ENCODE results near the gene GRID1. TPM values are rescaled to one million over a fixed set of nuclear protein-coding genes. Genes with fewer than 3 reads are reported as not detected.
"Not testable (repeated sequence)": the region's sequence is repeated elsewhere in the genome, so short reads cannot be mapped to it uniquely, and the experiment has no call there.

The GRID1 gene
- total RNA-seq, 4 donors from 2014 or later = 0.88 to 7.3 (median 4.1) TPM

- DNase-seq = no peak
- H3K36me3 ChIP-seq = no peaks in the 10 kb centered on the region
These were observed 120.2 kb downstream of the GRID1 start for GRCh38 chr10:86246279-86246940.

GRCh38 chr10:86245015-86245394 lies 121.6 kb downstream of the GRID1 start:
- no peaks in the 10 kb centered on the region for H3K9me3 ChIP-seq
- no peak for DNase-seq
- intact Hi-C loops (cut with DNase I; ENCODE audit: low total_unique reads) = no loop called here
- TF ChIP-seq POLR2A (IDR thresholded peaks at IDR 0.05) (no peak), CTCF (IDR thresholded peaks at IDR 0.05) (no peak)
- no peaks in the 10 kb centered on the region for H3K36me3 ChIP-seq
- H3K27me3 ChIP-seq = no peaks in the 10 kb centered on the region
- H3K27ac ChIP-seq = no peak overlapping the region
- H3K4me3 ChIP-seq = no peak overlapping the region
- no peaks in the 10 kb centered on the region for H3K4me1 ChIP-seq

More at GRCh38 chr10:86246279-86246940, 120.2 kb downstream of the GRID1 start:
- H3K9me3 ChIP-seq = no peaks in the 10 kb centered on the region
- H3K27me3 ChIP-seq = no peaks in the 10 kb centered on the region
- H3K4me1 ChIP-seq = no peaks in the 10 kb centered on the region
- no peak overlapping the region for H3K4me3 ChIP-seq
- intact Hi-C loops (cut with DNase I; ENCODE audit: low total_unique reads) = no loop called here
- TF ChIP-seq POLR2A (IDR thresholded peaks at IDR 0.05) (no peak), CTCF (IDR thresholded peaks at IDR 0.05) (no peak)
- no peak overlapping the region for H3K27ac ChIP-seq

- no peak for DNase-seq
- Histone ChIP-seq H3K36me3 (no peaks in the 10 kb centered on the region), H3K9me3 (no peaks in the 10 kb centered on the region), H3K27me3 (no peaks in the 10 kb centered on the region), H3K4me1 (no peaks in the 10 kb centered on the region), H3K4me3 (no peak overlapping the region), H3K27ac (no peak overlapping the region)
- intact Hi-C loops (cut with DNase I; ENCODE audit: low total_unique reads) = no loop called here
- TF ChIP-seq CTCF (IDR thresholded peaks at IDR 0.05) (no peak), POLR2A (IDR thresholded peaks at IDR 0.05) (no peak)
These were observed 122.1 kb downstream of the GRID1 start for GRCh38 chr10:86244297-86245014.

GRCh38 chr10:86243651-86244155 lies 122.9 kb downstream of the GRID1 start:
- intact Hi-C loops (cut with DNase I; ENCODE audit: low total_unique reads) = no loop called here
- no peak overlapping the region for H3K27ac ChIP-seq
- no peaks in the 10 kb centered on the region for H3K27me3 ChIP-seq
- H3K9me3 ChIP-seq = no peaks in the 10 kb centered on the region
- TF ChIP-seq CTCF (IDR thresholded peaks at IDR 0.05) (no peak), POLR2A (IDR thresholded peaks at IDR 0.05) (no peak)
- no peaks in the 10 kb centered on the region for H3K36me3 ChIP-seq
- no peak for DNase-seq
- no peaks in the 10 kb centered on the region for H3K4me1 ChIP-seq
- no peak overlapping the region for H3K4me3 ChIP-seq

GRCh38 chr10:86242761-86243160 lies 123.8 kb downstream of the GRID1 start:
- intact Hi-C loops (cut with DNase I; ENCODE audit: low total_unique reads) = no loop called here
- Histone ChIP-seq H3K27me3 (no peaks in the 10 kb centered on the region), H3K36me3 (no peaks in the 10 kb centered on the region), H3K9me3 (no peaks in the 10 kb centered on the region), H3K4me1 (no peaks in the 10 kb centered on the region), H3K4me3 (no peak overlapping the region), H3K27ac (no peak overlapping the region)
- TF ChIP-seq POLR2A (IDR thresholded peaks at IDR 0.05) (no peak), CTCF (IDR thresholded peaks at IDR 0.05) (no peak)
- DNase-seq = no peak

GRCh38 chr10:86238089-86238488 lies 128.5 kb downstream of the GRID1 start:
- H3K4me1 ChIP-seq; DNase-seq; H3K27me3 ChIP-seq; intact Hi-C loops (cut with DNase I; ENCODE audit: low total_unique reads); H3K36me3 ChIP-seq; H3K4me3 ChIP-seq; H3K9me3 ChIP-seq; H3K27ac ChIP-seq: not testable (repeated sequence)
